ENCODE measurements around the gene RGL1.

RGL1 gene

DNA sequence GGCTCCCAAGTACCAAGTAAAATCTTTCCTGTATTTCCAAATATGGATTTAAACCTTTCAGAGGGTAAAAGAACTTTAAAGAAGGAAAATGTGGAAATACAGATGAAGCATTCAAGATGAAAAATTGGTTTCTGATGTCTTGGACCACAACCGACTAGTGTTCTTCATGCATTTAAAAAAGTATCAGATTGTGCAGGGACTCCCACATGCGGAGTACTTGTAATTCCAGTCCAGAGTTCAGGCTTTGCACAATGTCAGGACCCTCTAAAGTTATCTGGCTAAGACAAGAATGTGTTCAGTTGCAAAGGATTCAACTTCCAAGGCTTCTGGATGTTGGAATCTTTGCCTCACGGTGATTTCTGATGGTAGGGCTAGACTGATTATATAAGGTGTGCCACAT is 66.7 kb downstream of the RGL1 start:
- TF ChIP-seq, protein P1, sequence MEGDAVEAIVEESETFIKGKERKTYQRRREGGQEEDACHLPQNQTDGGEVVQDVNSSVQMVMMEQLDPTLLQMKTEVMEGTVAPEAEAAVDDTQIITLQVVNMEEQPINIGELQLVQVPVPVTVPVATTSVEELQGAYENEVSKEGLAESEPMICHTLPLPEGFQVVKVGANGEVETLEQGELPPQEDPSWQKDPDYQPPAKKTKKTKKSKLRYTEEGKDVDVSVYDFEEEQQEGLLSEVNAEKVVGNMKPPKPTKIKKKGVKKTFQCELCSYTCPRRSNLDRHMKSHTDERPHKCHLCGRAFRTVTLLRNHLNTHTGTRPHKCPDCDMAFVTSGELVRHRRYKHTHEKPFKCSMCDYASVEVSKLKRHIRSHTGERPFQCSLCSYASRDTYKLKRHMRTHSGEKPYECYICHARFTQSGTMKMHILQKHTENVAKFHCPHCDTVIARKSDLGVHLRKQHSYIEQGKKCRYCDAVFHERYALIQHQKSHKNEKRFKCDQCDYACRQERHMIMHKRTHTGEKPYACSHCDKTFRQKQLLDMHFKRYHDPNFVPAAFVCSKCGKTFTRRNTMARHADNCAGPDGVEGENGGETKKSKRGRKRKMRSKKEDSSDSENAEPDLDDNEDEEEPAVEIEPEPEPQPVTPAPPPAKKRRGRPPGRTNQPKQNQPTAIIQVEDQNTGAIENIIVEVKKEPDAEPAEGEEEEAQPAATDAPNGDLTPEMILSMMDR (IDR thresholded peaks at IDR 0.05; ENCODE audit: low read depth, low read length): no peak
- H3K4me3 ChIP-seq (ENCODE audit: low read depth, low read length): no peak overlapping the region

DNA sequence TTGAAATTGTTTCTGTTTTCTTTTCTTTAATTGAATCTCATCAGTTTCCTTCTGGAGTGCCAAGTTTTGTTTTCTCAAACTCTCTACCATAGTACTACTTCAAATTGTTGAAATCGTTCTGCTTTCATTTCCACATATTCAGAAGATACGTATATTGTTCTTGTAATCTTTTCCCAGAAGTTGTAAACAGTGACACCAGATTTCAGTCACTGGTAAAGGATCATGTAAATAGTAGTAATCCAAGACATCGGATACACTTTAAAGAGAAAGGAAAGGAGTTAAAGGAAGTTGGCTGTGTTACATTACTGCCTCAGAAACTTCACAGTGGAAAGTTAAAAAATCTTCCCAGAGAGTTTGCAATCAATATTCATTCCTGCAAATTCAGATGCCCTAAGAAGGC is 67.5 kb downstream of the RGL1 start:
- H3K4me3 ChIP-seq (ENCODE audit: low read depth, low read length): peak overlapping the region; percentile 11; the same call in 1 of the 2 replicates
- TF ChIP-seq, protein P1 (IDR thresholded peaks at IDR 0.05; ENCODE audit: low read depth, low read length): no peak

DNA sequence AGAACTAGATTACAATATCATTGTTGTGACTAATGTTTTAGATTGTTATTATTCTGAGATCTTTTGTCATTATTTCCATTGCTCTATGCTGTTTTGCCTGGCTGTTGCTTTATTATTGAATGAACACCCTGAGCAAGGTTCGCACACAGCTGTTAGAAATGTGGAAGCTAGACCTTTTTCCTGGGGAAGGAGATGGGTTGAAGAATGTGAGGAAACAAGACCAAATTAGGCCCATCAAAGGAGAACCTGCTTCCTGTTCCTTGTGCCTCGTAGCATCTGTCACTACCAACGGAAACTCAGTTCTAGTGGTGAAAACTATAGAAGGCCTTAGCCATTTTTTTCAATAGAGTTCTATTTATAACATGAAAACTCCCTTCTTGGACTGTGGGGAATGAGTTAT is 68.7 kb downstream of the RGL1 start:
- no peak overlapping the region for H3K4me3 ChIP-seq (ENCODE audit: low read depth, low read length)
- TF ChIP-seq, protein P1 (IDR thresholded peaks at IDR 0.05; ENCODE audit: low read depth, low read length): no peak

DNA sequence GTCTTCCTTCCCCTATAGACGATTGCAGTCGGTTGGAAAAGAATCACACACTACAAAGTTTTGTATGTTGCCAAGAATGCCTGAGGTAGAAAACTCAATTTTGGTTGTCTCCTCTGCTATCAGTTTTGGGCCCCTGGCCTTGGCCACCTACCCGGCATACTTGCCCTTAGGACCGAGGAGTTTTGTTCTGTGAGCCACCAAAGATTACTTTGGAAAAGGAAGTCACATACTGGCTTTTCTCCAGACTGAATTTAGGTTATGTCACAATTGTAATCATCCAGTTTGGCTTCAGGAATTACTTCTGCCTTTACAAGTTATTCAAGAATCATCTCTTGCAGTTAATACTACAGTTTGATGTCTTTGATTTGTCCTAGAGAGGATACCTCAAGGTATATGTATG is 71.4 kb downstream of the RGL1 start:
- TF ChIP-seq, protein P1 (IDR thresholded peaks at IDR 0.05; ENCODE audit: low read depth, low read length): no peak
- H3K4me3 ChIP-seq (ENCODE audit: low read depth, low read length): no peak overlapping the region

DNA sequence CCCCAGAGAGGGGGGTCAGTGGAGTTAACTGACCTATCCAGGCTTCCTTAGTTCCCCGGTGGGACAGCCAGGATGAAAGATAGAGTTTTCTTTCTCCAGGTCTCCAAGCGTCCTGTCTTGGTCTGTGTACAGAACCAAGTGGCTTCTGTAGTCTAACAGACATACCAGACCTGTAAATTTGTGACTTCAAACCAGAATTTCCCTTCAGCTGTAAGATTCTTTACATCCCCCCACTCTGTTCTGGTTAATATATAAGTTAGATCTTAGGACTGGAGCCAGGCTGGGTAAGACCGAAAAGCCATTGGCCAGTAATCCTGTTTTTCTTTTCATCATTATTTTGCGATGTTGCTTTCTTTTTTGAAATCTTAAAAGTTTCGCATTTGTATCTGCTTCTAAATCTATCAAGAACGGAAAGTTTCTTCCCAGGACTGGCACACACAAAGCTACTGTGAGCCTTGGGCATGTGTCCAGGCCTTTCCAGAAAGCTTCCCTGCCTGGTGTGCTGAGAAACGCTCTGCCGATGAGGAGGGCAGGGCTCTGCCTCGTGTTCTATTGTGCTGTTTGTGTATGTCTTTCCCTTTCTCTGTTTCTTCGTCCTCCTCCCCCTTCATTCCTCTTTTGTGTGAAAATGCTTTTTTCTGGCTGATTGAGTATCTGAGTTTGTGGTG is 72.3 kb downstream of the RGL1 start:
- H3K4me3 ChIP-seq (ENCODE audit: low read depth, low read length): peak overlapping the region; percentile 32

DNA sequence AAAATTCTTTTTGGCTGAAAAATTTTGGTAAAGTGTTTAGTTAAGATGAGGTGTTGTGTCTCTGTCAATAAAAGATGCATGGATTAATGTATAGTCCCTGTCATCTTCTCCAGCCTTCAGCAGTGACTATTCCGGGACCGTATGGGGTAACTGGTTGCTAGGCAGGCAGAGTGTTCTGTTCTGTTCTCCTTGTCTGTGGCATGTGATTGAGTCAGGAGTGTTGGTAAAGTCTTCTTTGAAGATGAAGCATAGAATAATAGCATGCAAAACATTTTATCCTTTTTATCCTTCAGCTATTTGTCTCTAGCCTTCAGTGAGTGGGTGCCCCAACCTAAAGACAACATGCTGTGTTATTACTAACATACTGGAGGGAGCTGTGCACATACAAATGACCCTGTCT is 74.6 kb downstream of the RGL1 start:
- TF ChIP-seq, protein P1 (IDR thresholded peaks at IDR 0.05; ENCODE audit: low read depth, low read length): no peak
- H3K4me3 ChIP-seq (ENCODE audit: low read depth, low read length): no peak overlapping the region

More for the DNA sequence above, 72.3 kb downstream of the RGL1 start:
- TF ChIP-seq, protein P1 (IDR thresholded peaks at IDR 0.05; ENCODE audit: low read depth, low read length): no peak

DNA sequence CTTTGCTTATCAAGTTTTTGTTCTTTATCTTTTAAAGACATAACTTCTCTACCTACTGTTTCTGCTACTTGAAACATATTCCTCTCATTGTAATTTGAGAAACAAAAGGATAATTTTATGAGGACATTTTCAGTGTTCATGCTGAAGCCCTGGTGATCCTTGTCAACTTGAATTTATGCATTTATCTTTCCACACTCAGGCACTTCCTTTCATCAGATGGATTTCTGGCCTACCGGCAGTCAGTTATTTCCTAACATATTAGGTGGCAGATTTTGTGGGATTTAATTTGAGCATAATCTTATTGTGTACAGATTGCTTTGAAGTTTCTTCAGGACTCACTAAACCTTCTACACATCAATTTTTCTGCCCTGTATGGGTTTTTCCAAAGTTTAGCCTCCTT is 75.0 kb downstream of the RGL1 start:
- TF ChIP-seq, protein P1 (IDR thresholded peaks at IDR 0.05; ENCODE audit: low read depth, low read length): no peak
- H3K4me3 ChIP-seq (ENCODE audit: low read depth, low read length): no peak overlapping the region

All from WI38 (cell line).